GM12878 (cell line): Measurements from ENCODE around the gene TBATA. TPM values are rescaled to one million over a fixed set of nuclear protein-coding genes. Genes with fewer than 3 reads are reported as not detected.

Experiments
- ATAC-seq: fragments of 200-7000 bp; cut with Tn5 transposase; 3 replicates; pipeline ENCODE4 v1.9.1; 2020; ENCODE audit warnings: mild to moderate bottlenecking, moderate library complexity
- BruUV-seq: library from RNA; stranded (reverse); fragments of 400-500 nt; replicated peaks from 2 replicates; lab custom pipeline; 2021; lab: Mats Ljungman, UMichigan
- CTCF ChIA-PET: fragments of 300-600 bp; sonication (Branson Sonifier 250); formaldehyde crosslinking; extraction: SDS; loops from one replicate; lab custom pipeline; 2021; ENCODE audit warnings: inconsistent platforms; lab: Yijun Ruan, JAX
- POLR2A ChIA-PET: fragments of 350-600 bp; formaldehyde crosslinking; extraction: SDS; loops from one replicate; lab custom pipeline; 2021; ENCODE audit warnings: inconsistent platforms; lab: Charles Lee
- RAD21 ChIA-PET: fragments of 300-600 bp; sonication (Branson Sonifier 250); formaldehyde crosslinking; loops from one replicate; lab custom pipeline; 2023; ENCODE audit warnings: antibody characterized with exemption; ENCODE audit not compliant: unreplicated experiment; lab: Charles Lee
- SMC1A ChIA-PET: fragments of 300-600 bp; sonication (Branson Sonifier 250); formaldehyde crosslinking; loops from one replicate; lab custom pipeline; 2023; ENCODE audit not compliant: unreplicated experiment, uncharacterized antibody; lab: Charles Lee
- DNase-seq: peaks from one replicate; pipeline ENCODE4 v3.0.0-alpha.2; 2011; ENCODE audit warnings: low read depth, low spot score
- FAIRE-seq: peaks from 3 replicates; lab custom pipeline; 2011; peaks lifted over from hg19 to GRCh38; lab: Jason Lieb, UNC
- H2AFZ ChIP-seq: 2 replicates; pipeline ENCODE4 v1.6.0; 2011; ENCODE audit warnings: low read depth, low read length, control low read depth; ENCODE audit not compliant: control insufficient read depth
- H3K27ac ChIP-seq: 2 replicates; pipeline ENCODE4 v1.5.1; 2011; ENCODE audit warnings: control low read depth; ENCODE audit not compliant: control insufficient read depth, insufficient read depth
- H3K27me3 ChIP-seq, 2 experiments: replicated peaks in 1 of 2; 2 replicates each; pipeline versions ENCODE4 v1.6.0 to v1.6.1; 2011; ENCODE audit warnings: low read length in 1 of 2; ENCODE audit not compliant: control insufficient read depth in 2 of 2, insufficient read depth in 2 of 2
- H3K36me3 ChIP-seq, 2 experiments: 2 replicates each; pipeline ENCODE4 v1.5.1; 2011; ENCODE audit warnings: low read length in 1 of 2; ENCODE audit not compliant: control insufficient read depth in 2 of 2, insufficient read depth in 2 of 2
- H3K4me1 ChIP-seq: 2 replicates; pipeline ENCODE4 v1.6.1; 2011; ENCODE audit warnings: mild to moderate bottlenecking, low read length, moderate library complexity, mixed read lengths; ENCODE audit not compliant: control insufficient read depth, insufficient read depth
- H3K4me2 ChIP-seq: 2 replicates; pipeline ENCODE4 v1.6.0; 2011; ENCODE audit warnings: control low read depth; ENCODE audit not compliant: control insufficient read depth, insufficient read depth
- H3K4me3 ChIP-seq: fragments of 200-600 bp; sonication (generic); 2 replicates; pipeline ENCODE4 v1.5.1; 2016
- H3K79me2 ChIP-seq: 2 replicates; pipeline ENCODE4 v1.6.0; 2011; ENCODE audit warnings: low read length; ENCODE audit not compliant: control insufficient read depth, insufficient read depth
- H3K9ac ChIP-seq: 2 replicates; pipeline ENCODE4 v1.8.0; 2011; ENCODE audit warnings: low read length, control low read depth, mixed read lengths; ENCODE audit not compliant: control insufficient read depth, insufficient read depth
- H3K9me3 ChIP-seq: replicated peaks from 3 replicates; pipeline ENCODE4 v1.5.1; 2011; ENCODE audit warnings: mild to moderate bottlenecking, low read length; ENCODE audit not compliant: control insufficient read depth, insufficient read depth
- H4K20me1 ChIP-seq: 2 replicates; pipeline ENCODE4 v1.6.0; 2011; ENCODE audit not compliant: control insufficient read depth, insufficient read depth
- RBBP5 ChIP-seq: fragments of 200-600 bp; sonication (generic); conservative IDR thresholded peaks from 2 replicates; pipeline ENCODE4 v1.6.1; 2016
- WGBS: methylation state at CpG from one replicate; pipeline ENCODE4 v1.1.6; 2016; ENCODE audit warnings: low lambda C conversion rate; ENCODE audit not compliant: insufficient replicate concordance, insufficient coverage; ENCODE audit errors: missing lambda C conversion rate; 5-methylcytosine and 5-hydroxymethylcytosine counted together
- in situ Hi-C: fragments of 300-500 bp; cut with MboI; formaldehyde crosslinking; loops from 9 replicates; pipeline ENCODE4 v1.14.3; 2018; ENCODE audit warnings: mixed read lengths
- intact Hi-C: fragments of 100-400 bp; cut with micrococcal nuclease; formaldehyde crosslinking; loops from one replicate; pipeline ENCODE4 v1.14.2; 2022; ENCODE audit not compliant: unreplicated experiment
- polyA plus RNA-seq, 11 experiments: library from polyadenylated mRNA; depleted of rRNA in 4 of 11; unstranded in 6 of 11; stranded (reverse) in 5 of 11; fragments of >200 nt; fragmentation: Nextera tagmentation in 4 of 11; fragmentation: Illumina TruSeq in 1 of 11; extraction: Ambion mirVana in 4 of 11; extraction: Trizol in 1 of 11; gene quantifications; 1 replicate in 1 of 11; 2 replicates in 10 of 11; pipeline versions ENCODE4 v1.2.1 to v1.2.3, GENCODE V29; 2011 to 2016; ENCODE audit warnings: inconsistent platforms in 2 of 11, missing spikeins in 2 of 11, low read depth in 1 of 11
- total RNA-seq, 4 experiments: library from RNA; depleted of rRNA in 3 of 4; stranded (reverse); fragments of >200 nt in 3 of 4; fragmentation: Illumina TruSeq in 1 of 4; extraction: Trizol in 1 of 4; gene quantifications; 2 replicates each; pipeline versions ENCODE4 v1.2.1 to v1.2.3, GENCODE V29; 2013 to 2021
- TF ChIP-seq, protein P1 (sequence below), 3 experiments: IDR thresholded peaks in 2 of 3; conservative IDR thresholded peaks in 1 of 3; 2 replicates each; pipeline ENCODE4 v1.5.1; 2011; ENCODE audit warnings: low read depth in 3 of 3, low read length in 3 of 3, mild to moderate bottlenecking in 3 of 3, control low read depth in 2 of 3, moderate library complexity in 2 of 3, inconsistent platforms in 1 of 3, mixed read lengths in 1 of 3; ENCODE audit not compliant: control insufficient read depth in 2 of 3, insufficient read depth in 1 of 3; ENCODE audit errors: extremely low read depth in 1 of 3

Gene TBATA
- total and polyA plus RNA-seq, 10 of the 15 experiments (the other 5 are each of a cell fraction or from before 2014, with no cell fraction given), result not detected

- DNase-seq, result no peak
- FAIRE-seq, result no peak
- Histone ChIP-seq H4K20me1 (no peaks in the 10 kb centered on the region), H3K4me3 (no peak overlapping the region), H3K27ac (no peak overlapping the region), H3K4me2 (no peak overlapping the region), H3K36me3 (no peaks in the 10 kb centered on the region; a peak in 1 of 4 replicates), H3K9ac (no peak overlapping the region), H3K4me1 (no peaks in the 10 kb centered on the region), H3K27me3 (no peaks in the 10 kb centered on the region), H2AFZ (no peak overlapping the region)
- WGBS, result 87% methylated on average over 4 of the region's 4 CpGs
- RAD21 ChIA-PET, result interaction anchor here (1.1 kb wide), 1 partner anchor 37 kb away, joined by 3 read pairs; no protein-coding TSS in a partner anchor
- in situ Hi-C loops, result no loop called here
- no TSS peak for BruUV-seq
- CTCF ChIA-PET, result interaction anchor here (0.8 to 1.3 kb wide), 3 partner anchors 59 to 359 kb away, joined by 3 read pairs; no protein-coding TSS in a partner anchor
- intact Hi-C loops, result no loop called here
- TF ChIP-seq, protein P1, sequence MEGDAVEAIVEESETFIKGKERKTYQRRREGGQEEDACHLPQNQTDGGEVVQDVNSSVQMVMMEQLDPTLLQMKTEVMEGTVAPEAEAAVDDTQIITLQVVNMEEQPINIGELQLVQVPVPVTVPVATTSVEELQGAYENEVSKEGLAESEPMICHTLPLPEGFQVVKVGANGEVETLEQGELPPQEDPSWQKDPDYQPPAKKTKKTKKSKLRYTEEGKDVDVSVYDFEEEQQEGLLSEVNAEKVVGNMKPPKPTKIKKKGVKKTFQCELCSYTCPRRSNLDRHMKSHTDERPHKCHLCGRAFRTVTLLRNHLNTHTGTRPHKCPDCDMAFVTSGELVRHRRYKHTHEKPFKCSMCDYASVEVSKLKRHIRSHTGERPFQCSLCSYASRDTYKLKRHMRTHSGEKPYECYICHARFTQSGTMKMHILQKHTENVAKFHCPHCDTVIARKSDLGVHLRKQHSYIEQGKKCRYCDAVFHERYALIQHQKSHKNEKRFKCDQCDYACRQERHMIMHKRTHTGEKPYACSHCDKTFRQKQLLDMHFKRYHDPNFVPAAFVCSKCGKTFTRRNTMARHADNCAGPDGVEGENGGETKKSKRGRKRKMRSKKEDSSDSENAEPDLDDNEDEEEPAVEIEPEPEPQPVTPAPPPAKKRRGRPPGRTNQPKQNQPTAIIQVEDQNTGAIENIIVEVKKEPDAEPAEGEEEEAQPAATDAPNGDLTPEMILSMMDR (IDR thresholded peaks at IDR 0.05 in 2 of 3, conservative IDR thresholded peaks at IDR 0.05 in 1 of 3; ENCODE audit: control insufficient read depth in 2 of 3, extremely low read depth in 1 of 3, insufficient read depth in 1 of 3, low read depth in 3 of 3, low read length in 3 of 3), result 0 out of 6 replicates have a peak, but pooled peaks of 1 of the 3 experiments have one; percentile 3
- no peak for TF ChIP-seq RBBP5
- TF ChIP-seq, all 136 proteins: peak for 1
- no peaks in the 10 kb centered on the region for H3K9me3 ChIP-seq
- no peak for ATAC-seq
- ChIA-PET SMC1A (interaction anchor here (0.7 to 1.3 kb wide), 3 partner anchors 18 to 44 kb away, joined by 3 to 4 read pairs (median 3); no protein-coding TSS in a partner anchor), POLR2A (no interaction called here)
- H3K79me2 ChIP-seq, result peaks cover 3% of the 10 kb centered on the region; the same call in 1 of the 2 replicates
Measured at GRCh38 chr10:70820976-70821750, 36.0 kb upstream of the TBATA start.
